ENCODE measurements around the gene XYLT1.

The XYLT1 gene

DNA sequence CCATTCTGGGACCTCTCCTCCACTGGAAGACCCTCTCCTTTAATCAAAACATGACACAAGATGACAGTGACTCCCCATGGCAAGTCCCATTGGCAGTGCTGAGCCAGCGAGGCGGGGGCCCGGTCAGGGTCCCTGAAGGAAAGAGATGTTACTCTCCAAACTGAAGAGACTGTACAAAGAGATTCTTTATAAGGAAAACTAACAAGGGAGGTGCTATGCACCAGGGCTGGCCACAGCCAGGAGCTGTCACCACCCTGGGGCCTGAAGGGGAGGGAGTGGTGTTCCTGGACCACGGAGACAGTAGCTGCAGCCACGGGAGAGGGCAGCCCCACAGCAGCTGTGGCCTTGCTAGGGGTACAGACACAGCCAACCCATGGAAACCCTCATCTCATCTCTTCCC, 123.1 kb downstream of the XYLT1 start:
- Histone ChIP-seq H3K4me2 (peak overlapping the region; percentile 71), H3K36me3 (ENCODE audit: insufficient read depth) (no peaks in the 10 kb centered on the region), H3K4me1 (ENCODE audit: low read depth, poor library complexity, severe bottlenecking) (peaks cover 56% of the 10 kb centered on the region), H3K79me2 (ENCODE audit: insufficient read depth, low read depth) (no peaks in the 10 kb centered on the region; the same call in 1 of the 2 replicates), H3K4me3 (IDR thresholded peaks at IDR 0.05; ENCODE audit: insufficient read depth, low read depth, low read length) (no peak overlapping the region), H3K27me3 (ENCODE audit: insufficient read depth, low read depth) (no peaks in the 10 kb centered on the region), H3K9ac (no peak overlapping the region), H3K27ac (peak overlapping the region; percentile 53), H4K20me1 (ENCODE audit: insufficient read depth) (no peaks in the 10 kb centered on the region), H2AFZ (ENCODE audit: low read depth) (no peak overlapping the region)
- TF ChIP-seq, protein P1, sequence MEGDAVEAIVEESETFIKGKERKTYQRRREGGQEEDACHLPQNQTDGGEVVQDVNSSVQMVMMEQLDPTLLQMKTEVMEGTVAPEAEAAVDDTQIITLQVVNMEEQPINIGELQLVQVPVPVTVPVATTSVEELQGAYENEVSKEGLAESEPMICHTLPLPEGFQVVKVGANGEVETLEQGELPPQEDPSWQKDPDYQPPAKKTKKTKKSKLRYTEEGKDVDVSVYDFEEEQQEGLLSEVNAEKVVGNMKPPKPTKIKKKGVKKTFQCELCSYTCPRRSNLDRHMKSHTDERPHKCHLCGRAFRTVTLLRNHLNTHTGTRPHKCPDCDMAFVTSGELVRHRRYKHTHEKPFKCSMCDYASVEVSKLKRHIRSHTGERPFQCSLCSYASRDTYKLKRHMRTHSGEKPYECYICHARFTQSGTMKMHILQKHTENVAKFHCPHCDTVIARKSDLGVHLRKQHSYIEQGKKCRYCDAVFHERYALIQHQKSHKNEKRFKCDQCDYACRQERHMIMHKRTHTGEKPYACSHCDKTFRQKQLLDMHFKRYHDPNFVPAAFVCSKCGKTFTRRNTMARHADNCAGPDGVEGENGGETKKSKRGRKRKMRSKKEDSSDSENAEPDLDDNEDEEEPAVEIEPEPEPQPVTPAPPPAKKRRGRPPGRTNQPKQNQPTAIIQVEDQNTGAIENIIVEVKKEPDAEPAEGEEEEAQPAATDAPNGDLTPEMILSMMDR (conservative IDR thresholded peaks at IDR 0.05; ENCODE audit: low read depth, low read length): no peak

DNA sequence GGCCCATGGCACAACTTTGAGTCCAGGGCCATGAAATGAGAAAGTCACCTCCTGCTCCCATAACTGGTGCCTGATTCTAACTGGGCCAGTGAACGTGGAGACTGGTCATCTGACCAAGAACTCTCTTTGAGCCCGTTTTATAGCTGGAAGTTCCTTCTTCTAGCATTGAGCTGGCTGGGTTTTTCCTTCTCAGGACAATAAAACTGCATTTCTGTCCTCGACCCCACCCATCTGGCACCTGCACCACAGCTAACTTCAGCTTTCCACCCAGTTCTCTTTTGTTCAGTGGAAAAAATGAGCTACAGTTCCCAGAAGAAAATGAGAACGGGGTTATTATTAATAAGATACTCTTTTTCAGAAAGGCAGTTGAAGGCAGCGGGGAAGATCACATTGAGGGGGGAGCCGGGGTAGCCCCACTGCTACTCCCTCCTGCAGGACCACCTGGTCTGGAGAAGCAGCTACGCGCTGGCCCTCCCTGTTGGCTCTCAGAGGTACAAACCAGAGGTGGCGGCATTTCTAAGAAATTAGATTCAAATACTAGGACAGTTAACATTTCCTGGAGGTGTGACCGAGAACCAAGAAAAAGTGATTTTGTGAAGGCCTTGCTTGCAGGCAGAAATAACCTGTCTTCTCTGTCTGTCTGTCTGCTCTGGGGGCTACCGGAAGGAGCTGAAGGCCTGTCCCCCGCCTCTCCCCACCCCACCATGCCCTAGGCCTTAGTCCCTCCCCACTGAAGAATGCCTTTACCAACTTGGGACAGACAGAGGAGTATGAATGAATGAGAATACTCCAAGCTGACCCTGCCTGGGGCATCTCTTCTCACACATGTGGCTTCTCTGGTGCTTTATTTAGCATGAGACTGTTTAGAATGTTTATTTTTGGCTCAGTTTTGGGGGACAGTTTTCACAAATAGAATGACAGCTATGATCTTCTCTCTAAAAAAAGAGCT, 123.9 kb downstream of the XYLT1 start:
- peaks cover 64% of the 10 kb centered on the region for H3K4me1 ChIP-seq (ENCODE audit: low read depth, poor library complexity, severe bottlenecking)
- no peak overlapping the region for H3K4me3 ChIP-seq (IDR thresholded peaks at IDR 0.05; ENCODE audit: insufficient read depth, low read depth, low read length)
- H3K4me2 ChIP-seq: peak overlapping the region; percentile 71
- H2AFZ ChIP-seq (ENCODE audit: low read depth): no peak overlapping the region
- H4K20me1 ChIP-seq (ENCODE audit: insufficient read depth): no peaks in the 10 kb centered on the region
- H3K36me3 ChIP-seq (ENCODE audit: insufficient read depth): no peaks in the 10 kb centered on the region
- no peak overlapping the region for H3K9ac ChIP-seq
- H3K27me3 ChIP-seq (ENCODE audit: insufficient read depth, low read depth): no peaks in the 10 kb centered on the region
- peak overlapping the region; percentile 53 for H3K27ac ChIP-seq
- TF ChIP-seq, protein P1 (conservative IDR thresholded peaks at IDR 0.05; ENCODE audit: low read depth, low read length): no peak
- no peaks in the 10 kb centered on the region; the same call in 1 of the 2 replicates for H3K79me2 ChIP-seq (ENCODE audit: insufficient read depth, low read depth)

DNA sequence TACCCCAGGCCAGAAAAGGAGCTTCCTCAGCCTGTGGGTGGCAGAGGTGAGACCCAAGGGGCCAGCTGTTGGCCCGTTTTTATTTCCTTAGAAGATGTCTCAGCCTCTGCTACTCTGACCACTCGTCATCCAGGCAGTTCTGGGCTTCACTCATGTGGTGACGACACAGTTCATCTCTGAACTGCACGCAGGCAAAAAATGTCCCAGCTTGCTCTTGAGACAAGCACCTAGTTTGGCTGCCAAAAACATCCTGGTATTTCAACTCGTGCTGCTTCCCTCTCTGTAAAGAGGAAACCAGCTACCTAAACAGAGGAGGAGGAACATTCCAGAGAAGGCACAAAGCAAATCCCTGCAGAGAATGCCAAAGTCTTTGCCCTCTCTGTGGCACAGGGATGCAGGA, 125.7 kb downstream of the XYLT1 start:
- Histone ChIP-seq H4K20me1 (ENCODE audit: insufficient read depth) (no peaks in the 10 kb centered on the region), H3K79me2 (ENCODE audit: insufficient read depth, low read depth) (no peaks in the 10 kb centered on the region; the same call in 1 of the 2 replicates), H3K4me2 (no peak overlapping the region), H2AFZ (ENCODE audit: low read depth) (no peak overlapping the region), H3K4me1 (ENCODE audit: low read depth, poor library complexity, severe bottlenecking) (peaks cover 81% of the 10 kb centered on the region), H3K36me3 (ENCODE audit: insufficient read depth) (no peaks in the 10 kb centered on the region), H3K27ac (no peak overlapping the region), H3K4me3 (IDR thresholded peaks at IDR 0.05; ENCODE audit: insufficient read depth, low read depth, low read length) (no peak overlapping the region), H3K9ac (no peak overlapping the region), H3K27me3 (ENCODE audit: insufficient read depth, low read depth) (no peaks in the 10 kb centered on the region)
- TF ChIP-seq, protein P1 (conservative IDR thresholded peaks at IDR 0.05; ENCODE audit: low read depth, low read length): no peak

DNA sequence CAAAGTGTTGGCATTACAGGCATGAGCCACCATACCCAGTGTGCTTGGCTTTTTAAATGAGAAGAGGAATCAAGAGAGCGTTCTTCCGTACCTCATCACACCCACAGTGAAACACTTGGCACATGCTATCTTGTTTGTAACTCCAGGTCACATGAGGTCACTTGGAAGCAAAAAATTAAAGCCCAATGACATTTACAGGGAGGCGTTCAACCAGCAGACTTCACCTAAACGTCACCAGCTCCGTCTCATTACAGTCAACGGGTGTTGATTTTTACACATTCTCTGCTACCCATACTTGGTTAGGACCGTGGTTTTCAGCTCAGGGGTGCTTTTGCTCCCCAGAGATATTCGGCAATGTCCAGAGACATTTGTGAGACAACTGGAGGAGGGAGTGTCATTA, 127.0 kb downstream of the XYLT1 start:
- Histone ChIP-seq H3K4me2 (peak overlapping the region; percentile 89), H3K4me1 (ENCODE audit: low read depth, poor library complexity, severe bottlenecking) (peaks cover 80% of the 10 kb centered on the region), H3K27me3 (ENCODE audit: insufficient read depth, low read depth) (no peaks in the 10 kb centered on the region), H3K27ac (peak overlapping the region; percentile 70), H3K36me3 (ENCODE audit: insufficient read depth) (no peaks in the 10 kb centered on the region), H3K79me2 (ENCODE audit: insufficient read depth, low read depth) (no peaks in the 10 kb centered on the region; the same call in 1 of the 2 replicates), H4K20me1 (ENCODE audit: insufficient read depth) (no peaks in the 10 kb centered on the region), H3K9ac (peak overlapping the region; percentile 22; the same call in 1 of the 2 replicates), H2AFZ (ENCODE audit: low read depth) (0 out of 2 replicates have a peak overlapping the region, but pooled peaks have one; percentile 6), H3K4me3 (IDR thresholded peaks at IDR 0.05; ENCODE audit: insufficient read depth, low read depth, low read length) (no peak overlapping the region)
- TF ChIP-seq, protein P1 (conservative IDR thresholded peaks at IDR 0.05; ENCODE audit: low read depth, low read length): no peak
